GM12878 (cell line): Measurements from ENCODE around the gene ERFL. TPM values are rescaled to one million over a fixed set of nuclear protein-coding genes. Genes with fewer than 3 reads are reported as not detected.

Experiments
- ATAC-seq: fragments of 200-7000 bp; cut with Tn5 transposase; 3 replicates; pipeline ENCODE4 v1.9.1; 2020; ENCODE audit warnings: mild to moderate bottlenecking, moderate library complexity
- BruUV-seq: library from RNA; stranded (reverse); fragments of 400-500 nt; replicated peaks from 2 replicates; lab custom pipeline; 2021; lab: Mats Ljungman, UMichigan
- CTCF ChIA-PET: fragments of 300-600 bp; sonication (Branson Sonifier 250); formaldehyde crosslinking; extraction: SDS; loops from one replicate; lab custom pipeline; 2021; ENCODE audit warnings: inconsistent platforms; lab: Yijun Ruan, JAX
- POLR2A ChIA-PET: fragments of 350-600 bp; formaldehyde crosslinking; extraction: SDS; loops from one replicate; lab custom pipeline; 2021; ENCODE audit warnings: inconsistent platforms; lab: Charles Lee
- RAD21 ChIA-PET: fragments of 300-600 bp; sonication (Branson Sonifier 250); formaldehyde crosslinking; loops from one replicate; lab custom pipeline; 2023; ENCODE audit warnings: antibody characterized with exemption; ENCODE audit not compliant: unreplicated experiment; lab: Charles Lee
- SMC1A ChIA-PET: fragments of 300-600 bp; sonication (Branson Sonifier 250); formaldehyde crosslinking; loops from one replicate; lab custom pipeline; 2023; ENCODE audit not compliant: unreplicated experiment, uncharacterized antibody; lab: Charles Lee
- DNase-seq: peaks from one replicate; pipeline ENCODE4 v3.0.0-alpha.2; 2011; ENCODE audit warnings: low read depth, low spot score
- FAIRE-seq: peaks from 3 replicates; lab custom pipeline; 2011; peaks lifted over from hg19 to GRCh38; lab: Jason Lieb, UNC
- H2AFZ ChIP-seq: 2 replicates; pipeline ENCODE4 v1.6.0; 2011; ENCODE audit warnings: low read depth, low read length, control low read depth; ENCODE audit not compliant: control insufficient read depth
- H3K27ac ChIP-seq: 2 replicates; pipeline ENCODE4 v1.5.1; 2011; ENCODE audit warnings: control low read depth; ENCODE audit not compliant: control insufficient read depth, insufficient read depth
- H3K27me3 ChIP-seq, 2 experiments: replicated peaks in 1 of 2; 2 replicates each; pipeline versions ENCODE4 v1.6.0 to v1.6.1; 2011; ENCODE audit warnings: low read length in 1 of 2; ENCODE audit not compliant: control insufficient read depth in 2 of 2, insufficient read depth in 2 of 2
- H3K36me3 ChIP-seq, 2 experiments: 2 replicates each; pipeline ENCODE4 v1.5.1; 2011; ENCODE audit warnings: low read length in 1 of 2; ENCODE audit not compliant: control insufficient read depth in 2 of 2, insufficient read depth in 2 of 2
- H3K4me1 ChIP-seq: 2 replicates; pipeline ENCODE4 v1.6.1; 2011; ENCODE audit warnings: mild to moderate bottlenecking, low read length, moderate library complexity, mixed read lengths; ENCODE audit not compliant: control insufficient read depth, insufficient read depth
- H3K4me2 ChIP-seq: 2 replicates; pipeline ENCODE4 v1.6.0; 2011; ENCODE audit warnings: control low read depth; ENCODE audit not compliant: control insufficient read depth, insufficient read depth
- H3K4me3 ChIP-seq: fragments of 200-600 bp; sonication (generic); 2 replicates; pipeline ENCODE4 v1.5.1; 2016
- H3K79me2 ChIP-seq: 2 replicates; pipeline ENCODE4 v1.6.0; 2011; ENCODE audit warnings: low read length; ENCODE audit not compliant: control insufficient read depth, insufficient read depth
- H3K9ac ChIP-seq: 2 replicates; pipeline ENCODE4 v1.8.0; 2011; ENCODE audit warnings: low read length, control low read depth, mixed read lengths; ENCODE audit not compliant: control insufficient read depth, insufficient read depth
- H3K9me3 ChIP-seq: replicated peaks from 3 replicates; pipeline ENCODE4 v1.5.1; 2011; ENCODE audit warnings: mild to moderate bottlenecking, low read length; ENCODE audit not compliant: control insufficient read depth, insufficient read depth
- H4K20me1 ChIP-seq: 2 replicates; pipeline ENCODE4 v1.6.0; 2011; ENCODE audit not compliant: control insufficient read depth, insufficient read depth
- BCLAF1 ChIP-seq: fragments of 450-650 bp; IDR thresholded peaks from 2 replicates; pipeline ENCODE4 v1.6.1; 2017; ENCODE audit warnings: antibody characterized with exemption, mild to moderate bottlenecking, moderate library complexity
- E2F4 ChIP-seq: IDR thresholded peaks from 2 replicates; pipeline ENCODE4 v1.6.1; 2012; ENCODE audit warnings: low read depth, low read length, improper control_type of control experiment
- HDAC2 ChIP-seq: fragments of 200-600 bp; sonication (generic); IDR thresholded peaks from 2 replicates; pipeline ENCODE4 v1.6.1; 2017
- IRF4 ChIP-seq: IDR thresholded peaks from 2 replicates; pipeline ENCODE4 v1.6.1; 2011; ENCODE audit warnings: low read depth, low read length
- NR2C1 ChIP-seq: fragments of 450-650 bp; IDR thresholded peaks from 2 replicates; pipeline ENCODE4 v1.6.1; 2017; ENCODE audit warnings: antibody characterized with exemption, mild to moderate bottlenecking, moderate library complexity
- PAX5 ChIP-seq: IDR thresholded peaks from 2 replicates; pipeline ENCODE4 v1.6.1; 2011; ENCODE audit warnings: low read depth, low read length, borderline replicate concordance
- SMARCA5 ChIP-seq: fragments of 450-650 bp; IDR thresholded peaks from 2 replicates; pipeline ENCODE4 v1.6.1; 2017; ENCODE audit warnings: mild to moderate bottlenecking
- SUZ12 ChIP-seq: fragments of 200-600 bp; sonication (generic); IDR thresholded peaks from one replicate; pipeline ENCODE4 v1.6.1; 2018; ENCODE audit warnings: antibody characterized with exemption, mild to moderate bottlenecking; ENCODE audit not compliant: unreplicated experiment
- TCF3 ChIP-seq: IDR thresholded peaks from 2 replicates; pipeline ENCODE4 v1.6.1; 2012; ENCODE audit warnings: low read depth, mild to moderate bottlenecking, low read length, borderline replicate concordance; ENCODE audit not compliant: insufficient read depth
- USF1 ChIP-seq: IDR thresholded peaks from 2 replicates; pipeline ENCODE4 v1.6.1; 2011; ENCODE audit warnings: borderline replicate concordance, low read depth, mild to moderate bottlenecking, moderate library complexity, mixed read lengths, low read length; ENCODE audit not compliant: insufficient read depth; ENCODE audit errors: extremely low read length
- ZNF274 ChIP-seq: IDR thresholded peaks from one replicate; pipeline ENCODE4 v1.8.0; 2011; ENCODE audit not compliant: insufficient read length, insufficient read depth
- ZNF687 ChIP-seq: fragments of 450-650 bp; IDR thresholded peaks from 2 replicates; pipeline ENCODE4 v1.6.1; 2017; ENCODE audit warnings: mild to moderate bottlenecking, moderate library complexity
- WGBS: methylation state at CpG from one replicate; pipeline ENCODE4 v1.1.6; 2016; ENCODE audit warnings: low lambda C conversion rate; ENCODE audit not compliant: insufficient replicate concordance, insufficient coverage; ENCODE audit errors: missing lambda C conversion rate; 5-methylcytosine and 5-hydroxymethylcytosine counted together
- in situ Hi-C: fragments of 300-500 bp; cut with MboI; formaldehyde crosslinking; loops from 9 replicates; pipeline ENCODE4 v1.14.3; 2018; ENCODE audit warnings: mixed read lengths
- intact Hi-C: fragments of 100-400 bp; cut with micrococcal nuclease; formaldehyde crosslinking; loops from one replicate; pipeline ENCODE4 v1.14.2; 2022; ENCODE audit not compliant: unreplicated experiment
- polyA plus RNA-seq, 11 experiments: library from polyadenylated mRNA; depleted of rRNA in 4 of 11; unstranded in 6 of 11; stranded (reverse) in 5 of 11; fragments of >200 nt; fragmentation: Nextera tagmentation in 4 of 11; fragmentation: Illumina TruSeq in 1 of 11; extraction: Ambion mirVana in 4 of 11; extraction: Trizol in 1 of 11; gene quantifications; 1 replicate in 1 of 11; 2 replicates in 10 of 11; pipeline versions ENCODE4 v1.2.1 to v1.2.3, GENCODE V29; 2011 to 2016; ENCODE audit warnings: inconsistent platforms in 2 of 11, missing spikeins in 2 of 11, low read depth in 1 of 11
- total RNA-seq, 4 experiments: library from RNA; depleted of rRNA in 3 of 4; stranded (reverse); fragments of >200 nt in 3 of 4; fragmentation: Illumina TruSeq in 1 of 4; extraction: Trizol in 1 of 4; gene quantifications; 2 replicates each; pipeline versions ENCODE4 v1.2.1 to v1.2.3, GENCODE V29; 2013 to 2021

Gene ERFL
- total and polyA plus RNA-seq, 10 of the 15 experiments (the other 5 are each of a cell fraction or from before 2014, with no cell fraction given): 0.04 to 0.10 (median 0.05) TPM; not detected in 7

- in situ Hi-C loops: no loop called here
- DNase-seq (peak; percentile 92), FAIRE-seq (peak; percentile 59), ATAC-seq (peak; percentile 78)
- Histone ChIP-seq H3K9ac (peak within 1 kb of the TSS; percentile 83), H3K27ac (peak within 1 kb of the TSS; percentile 94), H3K4me3 (peak within 1 kb of the TSS; percentile 85), H3K27me3 (no peaks in the 10 kb centered on the region), H2AFZ (no peak within 1 kb of the TSS), H4K20me1 (no peaks in the 10 kb centered on the region), H3K4me1 (peaks cover 45% of the 10 kb centered on the region), H3K9me3 (no peaks in the 10 kb centered on the region), H3K36me3 (peaks cover 3 to 4% of the 10 kb centered on the region in 2 experiments; a peak in 3 of 4 replicates), H3K4me2 (peak within 1 kb of the TSS; percentile 97), H3K79me2 (peaks cover 38% of the 10 kb centered on the region)
- ChIA-PET POLR2A (interaction anchor here (0.9 to 3.7 kb wide), 10 partner anchors 10 to 250 kb away, joined by 3 to 44 read pairs (median 4); partner anchors contain the start of gene RPS19), RAD21 (interaction anchor here (0.7 to 8.7 kb wide), 8 partner anchors 8 to 68 kb away, joined by 3 to 120 read pairs (median 7); partner anchors contain the start of genes ARHGEF1, ERFL and RPS19), SMC1A (interaction anchor here (0.6 to 8.2 kb wide), 6 partner anchors 9 to 246 kb away, joined by 3 to 57 read pairs (median 14); partner anchors contain the start of gene RPS19), CTCF (interaction anchor here (0.6 to 9.0 kb wide), 6 partner anchors 10 to 70 kb away, joined by 3 to 136 read pairs (median 12); partner anchors contain the start of genes ARHGEF1 and RPS19)
- TSS peak; percentile 94 for BruUV-seq
- intact Hi-C loops: loop anchor here (2.0 kb wide), 1 partner anchor 68 kb away; no protein-coding TSS in a partner anchor
- WGBS: under 1% methylated on average over 9 of the region's 9 CpGs
- TF ChIP-seq NR2C1 (no peak), HDAC2 (no peak), ZNF274 (no peak), SUZ12 (no peak), PAX5 (peak; percentile 95), USF1 (no peak), TCF3 (peak; percentile 99), E2F4 (no peak), BCLAF1 (no peak), ZNF687 (peak; percentile 65), SMARCA5 (peak; percentile 51; the same call in 1 of the 2 replicates), IRF4 (no peak; the same call in 1 of the 2 replicates)
Observed at GRCh38 chr19:41876847-41877832, 51.1 kb downstream of the ERFL start, which contains the start of gene CD79A. Gene CD79A (plus strand): TSS chr19:41877279. CDS start chr19:41877305, 26 bp downstream.
